NCI-H345 treated with DMSO at 0.1 percent for 48 hours (cell line): ENCODE data around the gene EARS2.
"Not testable (repeated sequence)": the region's sequence is repeated elsewhere in the genome, so short reads cannot be mapped to it uniquely, and the experiment has no call there.

Experiments used
- DNase-seq: peaks from one replicate; lab custom pipeline; 2025; ENCODE audit not compliant: unreplicated experiment; lab: John Stamatoyannopoulos, UW

EARS2 gene

DNA sequence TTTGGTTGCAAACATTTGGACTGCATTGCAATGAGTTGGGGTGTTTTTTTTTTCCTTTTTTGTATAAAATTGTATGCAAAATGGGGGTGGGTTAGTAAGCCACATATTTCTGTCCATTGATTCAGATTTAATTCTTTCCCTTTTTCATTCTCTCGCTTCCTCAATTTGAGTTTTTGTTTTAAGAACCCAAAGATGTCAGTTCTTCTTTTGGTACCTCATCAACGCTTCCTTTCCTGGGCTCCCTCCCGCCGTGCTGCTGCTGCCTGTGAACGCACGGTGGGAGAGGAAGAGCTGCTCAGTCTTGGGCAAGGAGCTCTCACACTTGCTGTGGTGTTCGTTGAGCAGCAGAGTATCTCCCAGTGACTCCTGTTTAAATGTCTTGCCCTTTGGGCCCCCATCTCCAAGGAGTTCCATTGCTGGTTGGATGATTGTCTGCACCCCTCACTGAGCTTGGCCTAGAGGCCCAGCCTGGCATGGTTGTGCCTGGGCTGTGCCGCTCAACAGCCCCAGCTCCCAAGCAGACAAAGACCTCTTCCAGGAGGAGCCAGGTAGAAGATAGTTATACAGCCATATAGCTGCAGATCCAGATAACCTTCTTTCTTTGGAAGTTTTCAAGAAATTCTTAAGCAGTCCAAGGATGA, 14.0 kb upstream of the EARS2 start:
- no peak for DNase-seq

GRCh38 chr16:23567602-23568001, 10.5 kb upstream of the EARS2 start:
- DNase-seq: no peak

DNA sequence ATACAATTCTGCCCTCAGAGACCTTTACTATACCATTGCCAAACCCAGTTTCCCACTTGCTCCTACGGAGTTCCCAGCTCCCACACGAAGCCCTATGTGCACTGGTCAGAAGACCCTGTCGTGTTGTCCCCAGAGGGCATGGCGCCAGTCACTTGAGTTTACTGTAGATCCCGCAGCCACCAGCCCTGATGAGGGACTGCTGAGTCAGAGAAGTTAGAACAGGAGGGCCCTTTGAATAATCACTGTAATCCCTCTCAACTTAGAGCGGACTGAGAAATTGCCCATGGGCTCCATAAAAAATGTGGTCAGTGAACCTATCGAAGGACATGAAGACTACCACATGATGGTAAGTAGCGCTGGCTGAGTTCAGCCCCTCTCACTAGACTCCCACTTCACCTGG, 9.6 kb upstream of the EARS2 start:
- no peak for DNase-seq

DNA sequence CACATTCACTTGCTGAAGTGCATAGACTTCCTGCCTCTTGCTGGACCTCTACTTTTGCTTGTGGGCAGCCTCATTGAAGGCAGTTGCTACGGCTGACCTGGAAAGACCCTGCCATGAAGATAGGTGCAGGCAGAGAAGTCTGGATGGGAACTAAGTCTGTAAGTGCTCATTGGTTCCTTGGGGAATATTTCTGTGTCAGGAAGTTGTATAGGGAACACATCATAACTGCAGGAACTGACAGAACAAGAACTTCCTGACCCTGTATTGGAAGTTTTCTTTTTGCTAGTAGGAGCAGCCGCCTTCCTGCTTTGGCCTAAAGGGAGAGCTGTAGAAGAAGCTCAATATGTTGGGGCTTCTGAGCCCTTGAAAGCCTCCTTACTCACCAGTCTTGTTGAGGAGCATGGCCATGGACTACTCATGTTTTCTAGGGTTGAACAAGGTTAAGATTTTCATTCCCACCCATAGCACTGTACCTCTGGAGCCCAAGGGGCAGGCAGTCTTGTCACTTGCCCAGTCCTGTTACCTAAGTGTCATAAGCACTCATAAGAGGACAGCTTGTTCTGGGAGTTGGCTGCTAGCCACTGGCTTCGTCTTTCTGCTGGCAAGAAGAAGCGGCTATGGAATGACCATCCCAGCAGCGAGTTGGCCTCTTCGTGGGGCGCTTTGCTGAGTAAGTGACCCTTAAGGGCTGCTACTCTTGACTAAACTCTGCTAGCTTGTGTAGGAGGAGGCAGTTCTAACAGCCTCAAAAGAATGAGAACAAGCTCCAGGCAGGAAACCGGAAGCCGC, 7.6 kb upstream of the EARS2 start:
- DNase-seq: no peak

GRCh38 chr16:23563186-23563585, 6.0 kb upstream of the EARS2 start:
- no peak for DNase-seq

DNA sequence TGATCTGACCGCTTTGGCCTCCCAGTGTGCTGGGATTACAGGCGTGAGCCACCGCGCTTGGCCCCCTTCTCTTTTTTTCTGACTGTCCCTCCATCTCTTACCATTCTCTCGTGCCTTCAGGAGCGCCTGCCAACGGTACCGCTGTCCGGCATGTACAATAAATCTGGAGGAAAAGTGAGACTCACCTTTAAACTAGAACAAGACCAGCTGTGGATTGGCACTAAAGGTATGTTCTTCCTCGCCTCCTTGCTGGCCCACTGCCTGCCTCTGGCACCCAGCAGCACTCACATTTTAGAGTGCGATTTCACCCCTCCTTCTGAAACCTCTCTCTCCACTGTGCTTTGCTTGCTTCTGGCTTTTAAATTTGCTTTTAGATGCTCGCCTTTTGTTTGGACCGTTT, 5.4 kb upstream of the EARS2 start:
- DNase-seq: no peak

DNA sequence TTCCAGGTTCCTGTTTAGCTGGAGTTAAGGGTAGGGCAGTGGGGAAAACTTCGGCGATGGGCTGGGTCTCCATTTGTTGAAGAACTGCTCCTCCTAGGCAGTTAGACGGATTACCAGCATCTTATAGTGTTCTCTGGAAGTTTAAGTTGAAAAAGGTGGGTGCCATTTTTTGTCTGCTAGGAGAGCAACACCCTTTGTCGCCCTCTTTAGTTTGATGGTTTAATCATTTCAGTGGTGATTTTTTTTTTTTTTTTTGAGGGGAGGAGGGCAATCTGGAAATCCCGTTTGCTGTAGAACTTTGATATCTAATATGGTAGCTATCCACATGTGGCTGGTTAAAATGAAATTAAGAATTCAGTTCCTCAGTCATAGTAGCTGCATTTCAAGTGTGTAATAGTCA, 4.4 kb upstream of the EARS2 start:
- DNase-seq: no peak

GRCh38 chr16:23557779-23558702, 891 bp upstream of the EARS2 start:
- no peak for DNase-seq

DNA sequence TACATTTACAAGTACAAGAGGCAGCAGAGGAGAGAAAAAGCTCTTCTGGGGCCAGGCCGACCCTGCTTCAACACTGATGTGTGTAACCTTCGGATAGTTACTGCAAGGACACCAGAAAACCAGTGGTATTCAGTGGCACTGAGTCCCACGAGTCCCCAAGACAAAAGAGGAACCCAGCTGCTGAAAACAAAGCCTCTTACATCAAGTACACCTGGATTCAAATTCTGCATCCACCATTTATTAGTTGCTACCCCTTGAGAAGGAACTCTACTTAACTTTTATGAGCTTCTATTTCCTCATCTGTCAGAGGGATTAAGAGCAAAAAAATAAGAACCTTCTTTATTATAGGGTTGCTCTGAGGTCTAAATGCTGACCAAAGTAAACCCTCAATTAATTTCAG, 2.6 kb downstream of the EARS2 start:
- DNase-seq: no peak

DNA sequence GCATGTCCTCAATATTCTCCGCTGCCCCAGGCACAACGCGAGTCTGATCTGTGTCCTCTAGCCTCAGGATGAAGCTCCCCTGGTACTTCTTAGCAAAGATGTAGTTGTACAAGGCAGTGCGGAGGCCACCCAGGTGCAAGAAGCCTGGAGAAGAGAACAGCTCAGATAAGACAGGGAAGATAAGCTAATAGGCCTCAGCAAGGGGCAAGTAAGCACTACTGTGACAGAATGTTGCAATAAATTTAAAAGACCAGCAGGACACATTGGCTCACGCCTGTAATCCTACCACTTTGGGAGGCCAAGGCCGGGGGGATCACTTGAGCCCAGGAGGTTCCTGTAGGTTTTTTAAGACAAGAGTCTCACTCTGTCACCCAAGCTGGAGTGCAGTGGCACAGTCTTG, 5.0 kb downstream of the EARS2 start:
- DNase-seq: no peak

DNA sequence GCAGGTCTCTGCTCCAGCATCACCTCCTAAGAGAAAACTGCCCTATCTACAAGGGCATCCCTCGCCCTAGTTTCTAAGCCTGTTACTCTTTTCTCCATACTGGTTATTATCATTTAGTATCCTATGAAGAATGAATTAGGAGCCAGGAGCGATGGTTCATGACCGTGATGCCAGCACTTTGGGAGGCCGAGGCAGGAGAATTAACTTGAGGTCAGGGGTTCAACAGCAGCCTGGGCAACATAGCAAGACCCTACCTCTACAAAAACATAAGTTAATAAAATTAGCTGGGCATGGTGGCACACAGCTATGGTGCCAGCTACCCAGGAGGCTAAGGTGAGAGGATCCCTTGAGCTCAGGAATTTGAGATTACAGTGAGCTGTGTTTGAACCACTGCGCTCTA, 7.2 kb downstream of the EARS2 start:
- no peak for DNase-seq

DNA sequence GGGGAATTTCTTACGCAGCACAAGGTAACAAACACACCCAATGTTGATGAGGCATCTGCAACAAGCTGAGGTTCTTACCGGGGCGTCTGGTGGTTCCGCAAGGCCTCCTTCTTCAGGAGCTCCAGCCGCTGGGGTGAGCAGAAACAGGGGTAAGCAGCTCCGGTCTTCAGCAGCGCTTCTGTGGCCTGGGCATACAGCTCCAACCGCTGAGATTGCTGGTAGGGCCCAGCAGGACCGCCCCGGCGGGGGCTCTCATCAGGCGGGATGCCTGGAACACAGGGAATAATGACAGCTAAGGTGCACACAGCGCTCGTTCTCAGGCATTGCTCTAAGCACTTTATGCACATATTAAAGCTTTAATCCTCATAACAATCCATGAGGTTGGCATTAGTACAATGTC, 12.7 kb downstream of the EARS2 start:
- DNase-seq: no peak

DNA sequence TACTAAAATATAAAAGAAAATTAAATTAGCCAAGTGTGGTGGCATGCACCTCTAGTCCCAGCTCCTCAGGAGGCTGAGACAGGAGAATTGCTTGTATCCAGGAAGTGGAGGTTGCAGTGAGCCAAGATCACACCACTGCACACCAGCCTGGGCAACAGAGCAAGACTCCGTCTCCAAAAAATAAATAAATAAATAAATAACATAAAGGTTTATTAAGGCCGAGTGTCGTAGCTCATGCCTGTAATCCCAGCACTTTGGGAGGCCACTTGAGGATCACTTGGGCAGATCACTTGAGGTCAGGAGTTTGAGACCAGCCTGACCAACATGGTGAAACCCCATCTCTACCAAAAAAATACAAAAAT, 16.4 kb downstream of the EARS2 start:
- not testable (repeated sequence) for DNase-seq

DNA sequence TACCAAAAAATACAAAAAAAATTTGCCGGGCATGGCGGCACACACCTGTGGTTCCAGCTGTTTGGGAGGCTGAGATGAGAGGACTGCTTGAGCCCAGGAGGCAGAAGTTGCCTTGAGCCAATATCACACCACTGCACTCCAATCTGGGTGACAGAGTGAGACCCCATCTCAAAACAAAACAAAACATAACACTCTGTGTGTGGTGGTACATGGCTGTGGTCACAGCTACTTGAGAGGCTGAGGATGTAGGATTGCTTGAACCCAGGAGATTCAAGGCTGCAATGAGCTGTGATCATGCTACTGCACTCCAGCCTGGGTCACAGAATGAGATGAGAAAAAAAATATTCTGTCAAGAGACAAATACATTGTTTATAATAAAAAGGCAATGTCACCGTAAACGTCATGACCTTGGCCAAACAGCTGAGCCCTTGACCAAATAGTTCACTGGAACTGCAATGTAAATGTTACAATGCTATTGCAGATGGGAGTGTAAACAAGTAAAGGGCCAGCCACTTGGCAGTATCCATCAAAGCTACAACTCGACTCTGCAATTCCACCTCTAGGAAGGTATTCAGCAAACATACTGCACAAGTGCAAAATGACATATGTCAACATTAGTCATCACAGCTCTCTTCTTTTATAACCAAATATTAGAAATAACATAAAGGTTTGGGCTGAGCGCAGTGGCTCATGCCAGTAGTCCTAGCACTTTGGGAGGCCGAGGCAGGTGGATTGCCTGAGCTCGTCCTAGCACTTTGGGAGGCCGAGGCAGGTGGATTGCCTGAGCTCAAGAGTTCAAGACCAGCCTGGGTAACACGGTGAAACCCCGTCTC, 16.9 kb downstream of the EARS2 start:
- DNase-seq: no peak

- DNase-seq: no peak
Measured at GRCh38 chr16:23538919-23539278, 18.3 kb downstream of the EARS2 start.

DNA sequence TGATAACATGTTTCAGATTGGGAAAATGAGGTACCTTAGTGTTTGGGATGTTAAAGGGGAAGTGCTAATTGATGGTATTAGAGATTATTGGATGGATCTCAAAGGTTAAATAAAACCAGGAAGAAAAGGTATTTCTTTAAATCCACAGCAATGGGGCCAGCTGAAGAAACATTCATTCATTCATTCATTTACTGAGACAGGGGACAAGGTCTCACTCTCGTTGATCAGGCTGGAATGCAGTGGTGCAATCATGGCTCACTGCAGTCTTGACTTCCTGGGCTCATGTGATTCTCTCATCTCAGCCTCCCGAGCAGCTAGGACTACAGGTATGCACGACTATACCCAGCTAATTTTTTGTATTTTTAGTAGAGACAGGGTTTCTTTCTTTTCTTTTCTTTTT, 19.8 kb downstream of the EARS2 start:
- no peak for DNase-seq

GRCh38 chr16:23535901-23536300, 21.2 kb downstream of the EARS2 start:
- no peak for DNase-seq

DNA sequence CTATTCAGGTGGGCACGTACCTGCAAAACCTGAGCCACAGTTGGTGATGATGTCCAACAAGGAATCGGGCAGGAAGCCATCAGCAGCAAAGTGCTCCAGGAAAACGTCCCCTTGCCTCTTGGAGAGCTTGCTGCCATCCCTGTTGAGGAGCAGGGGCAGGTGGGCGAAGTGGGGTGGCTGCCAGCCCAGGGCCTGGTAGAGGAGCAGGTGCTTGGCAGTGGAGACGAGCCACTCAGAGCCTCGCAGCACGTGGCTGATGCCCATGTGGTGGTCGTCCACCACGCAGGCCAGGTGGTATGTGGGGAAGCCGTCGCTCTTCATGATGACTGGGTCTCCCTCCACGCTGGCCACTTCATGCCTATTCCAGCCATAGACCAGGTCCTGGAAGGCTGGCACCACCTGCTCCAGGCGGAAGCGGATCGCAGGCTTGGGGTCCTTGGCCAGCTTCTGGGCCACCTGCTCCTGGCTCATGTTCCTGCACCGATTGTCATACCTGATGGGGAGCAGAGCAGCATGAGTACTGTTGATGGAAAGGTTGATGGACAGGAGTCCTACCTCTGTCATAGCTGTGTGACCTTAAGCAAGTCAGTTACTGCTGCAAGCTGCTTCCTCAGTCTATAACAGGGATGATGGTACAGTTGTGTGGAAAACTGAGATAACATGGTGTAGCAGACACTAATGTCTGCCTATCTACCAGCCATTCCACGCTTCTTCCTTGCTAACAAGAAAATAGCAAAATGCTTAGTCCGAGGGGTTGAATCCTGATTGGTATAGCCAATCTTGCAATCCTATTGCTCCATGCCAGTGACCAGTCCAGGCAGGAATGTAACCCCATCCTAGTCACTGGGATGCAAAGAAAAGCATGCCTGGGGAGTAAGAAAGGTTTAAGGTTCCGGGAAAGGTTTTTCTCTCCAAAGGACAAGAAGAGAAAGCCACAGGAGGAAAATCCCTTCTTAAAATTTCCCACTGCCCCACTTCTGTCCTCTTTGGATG, 22.0 kb downstream of the EARS2 start:
- DNase-seq: no peak

GRCh38 chr16:23532448-23532847, 24.7 kb downstream of the EARS2 start:
- DNase-seq: no peak

DNA sequence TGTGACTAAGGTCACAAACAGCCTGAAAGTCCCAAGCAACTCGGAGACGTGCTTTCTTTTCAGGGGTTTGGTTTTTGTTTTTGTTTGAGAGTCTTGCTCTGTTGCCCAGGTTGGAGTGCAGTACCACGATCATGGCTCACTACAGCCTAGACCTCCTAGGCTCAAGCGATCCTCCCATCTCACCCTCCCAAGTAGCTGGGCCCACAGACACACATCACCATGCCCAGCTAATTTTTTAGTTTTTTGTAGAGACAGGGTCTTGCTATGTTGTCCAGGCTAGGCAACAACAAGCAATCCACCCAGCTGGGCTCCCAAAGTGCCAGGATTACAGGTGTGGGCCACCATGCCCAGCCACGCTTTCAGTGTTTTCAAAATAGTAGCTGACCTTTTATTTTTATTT, 27.1 kb downstream of the EARS2 start:
- DNase-seq: no peak
